Sigmoid colon (tissue), 7 donors: ENCODE results near the gene RCSD1. TPM values are rescaled to one million over a fixed set of nuclear protein-coding genes. Genes with fewer than 3 reads are reported as not detected.

ENCODE experiments used
- DNase-seq: peaks from one replicate; pipeline ENCODE4 v3.0.0-alpha.2; 2019
- H3K27ac ChIP-seq, 4 donors: fragments of 200-600 bp; sonication (generic); one replicate each; pipeline ENCODE4 v1.5.1; 2016 to 2019; ENCODE audit warnings: mild to moderate bottlenecking in 1 of 4
- H3K27me3 ChIP-seq, 3 donors: fragments of 200-600 bp; sonication (generic); one replicate each; pipeline ENCODE4 v1.5.1; 2019; ENCODE audit warnings: mild to moderate bottlenecking in 1 of 3
- H3K36me3 ChIP-seq, 4 donors: fragments of 200-600 bp; sonication (generic); one replicate each; pipeline ENCODE4 v1.5.1; 2016 to 2019
- H3K4me1 ChIP-seq, 4 donors: fragments of 200-600 bp; sonication (generic); one replicate each; pipeline ENCODE4 v1.5.1; 2017 to 2019
- H3K4me3 ChIP-seq, 4 donors: fragments of 200-600 bp; sonication (generic); one replicate each; pipeline ENCODE4 v1.5.1; 2017 to 2019; ENCODE audit warnings: mild to moderate bottlenecking in 2 of 4, moderate library complexity in 1 of 4
- H3K9me3 ChIP-seq, 4 donors: fragments of 200-600 bp in 3 of 4; sonication (generic) in 3 of 4; one replicate each; pipeline versions ENCODE4 v1.5.1 to v1.6.1; 2013 to 2019
- CTCF ChIP-seq, 4 experiments: fragments of 450-650 bp in 3 of 4; fragments of 200-600 bp in 1 of 4; IDR thresholded peaks; one replicate each; pipeline ENCODE4 v1.5.1; 2016 to 2019; ENCODE audit warnings: antibody characterized with exemption in 4 of 4, mild to moderate bottlenecking in 3 of 4, moderate library complexity in 2 of 4
- EP300 ChIP-seq, 4 donors: sonication (generic); formaldehyde crosslinking; IDR thresholded peaks; one replicate each; pipeline ENCODE4 v1.6.1; 2017; ENCODE audit warnings: antibody characterized with exemption in 4 of 4
- POLR2A ChIP-seq, 2 donors: fragments of 450-650 bp; IDR thresholded peaks; one replicate each; pipeline ENCODE4 v1.6.1; 2016; ENCODE audit warnings: antibody characterized with exemption in 2 of 2, mild to moderate bottlenecking in 2 of 2, moderate library complexity in 2 of 2
- POLR2AphosphoS5 ChIP-seq, 4 donors: sonication (generic); formaldehyde crosslinking; IDR thresholded peaks; one replicate each; pipeline ENCODE4 v1.6.1; 2017; ENCODE audit warnings: antibody characterized with exemption in 4 of 4
- WGBS, 2 donors: extraction: QIAGEN DNeasy Blood & Tissue Kit; methylation state at CpG; one replicate each; pipeline ENCODE4 v1.1.7; 2013; 5-methylcytosine and 5-hydroxymethylcytosine counted together
- intact Hi-C: fragments of 100-400 bp; cut with DNase I; formaldehyde crosslinking; loops from one replicate; pipeline ENCODE4 v1.15.1; 2023
- polyA plus RNA-seq, 3 donors: library from polyadenylated mRNA; stranded (reverse); fragments of 200-250 nt; gene quantifications; one replicate each; pipeline ENCODE4 v1.2.3, GENCODE V29; 2013
- total RNA-seq, 4 donors: library from RNA; depleted of rRNA; stranded (reverse); fragments of >200 nt; gene quantifications; one replicate each; pipeline ENCODE4 v1.1.0, GENCODE V29; 2016
- donor health status: healthy with polysubstance abuse.
- donor health status: Bipolar disorder and iron deficiency.
- donor health status: healthy.

RCSD1 gene
- total and polyA plus RNA-seq, 7 donors: 7.8 to 52.9 (median 9.7) TPM

GRCh38 chr1:167650269-167651160 is 20.5 kb downstream of the RCSD1 start:
- H3K4me1 ChIP-seq: peaks cover 0 to 14% (median 7%) of the 10 kb centered on the region in 4 donors
- no peaks in the 10 kb centered on the region for H3K9me3 ChIP-seq
- H3K27me3 ChIP-seq: no peaks in the 10 kb centered on the region
- H3K36me3 ChIP-seq: no peaks in the 10 kb centered on the region
- WGBS, 2 donors: 64 to 83% methylated on average over 16 of the region's 16 CpGs
- no peak overlapping the region for H3K4me3 ChIP-seq
- TF ChIP-seq EP300 (IDR thresholded peaks at IDR 0.05) (no peak), POLR2A (IDR thresholded peaks at IDR 0.05) (no peak)
- intact Hi-C loops: no loop called here
- no peak for DNase-seq
- peak overlapping the region in 1 of 4 donors; percentile 52 for H3K27ac ChIP-seq

GRCh38 chr1:167651161-167651693 is 21.2 kb downstream of the RCSD1 start:
- H3K27me3 ChIP-seq: no peaks in the 10 kb centered on the region
- H3K27ac ChIP-seq: no peak overlapping the region
- H3K36me3 ChIP-seq: no peaks in the 10 kb centered on the region
- no peak for DNase-seq
- no peaks in the 10 kb centered on the region for H3K9me3 ChIP-seq
- intact Hi-C loops: no loop called here
- no peak for TF ChIP-seq CTCF (IDR thresholded peaks at IDR 0.05)
- no peak for TF ChIP-seq POLR2A (IDR thresholded peaks at IDR 0.05)
- no peak for TF ChIP-seq POLR2AphosphoS5 (IDR thresholded peaks at IDR 0.05)
- TF ChIP-seq EP300 (IDR thresholded peaks at IDR 0.05): no peak
- H3K4me1 ChIP-seq: peaks cover 0 to 13% (median 5%) of the 10 kb centered on the region in 4 donors
- WGBS, 2 donors: 65 to 67% methylated on average over 7 of the region's 7 CpGs
- no peak overlapping the region for H3K4me3 ChIP-seq

- intact Hi-C loops: no loop called here
- Histone ChIP-seq H3K27me3 (no peaks in the 10 kb centered on the region), H3K4me3 (no peak overlapping the region), H3K36me3 (no peaks in the 10 kb centered on the region), H3K4me1 (peaks cover 0 to 18% (median 16%) of the 10 kb centered on the region in 4 donors), H3K9me3 (no peaks in the 10 kb centered on the region), H3K27ac (peak overlapping the region in 1 of 4 donors; percentile 18)
- 60 to 75% methylated on average over 7 of the region's 7 CpGs for WGBS, 2 donors
- TF ChIP-seq CTCF (IDR thresholded peaks at IDR 0.05) (no peak), POLR2AphosphoS5 (IDR thresholded peaks at IDR 0.05) (no peak), POLR2A (IDR thresholded peaks at IDR 0.05) (no peak), EP300 (IDR thresholded peaks at IDR 0.05) (no peak)
- no peak for DNase-seq
Observed at GRCh38 chr1:167654975-167655575, 25.0 kb downstream of the RCSD1 start.

GRCh38 chr1:167656657-167657056 is 26.6 kb downstream of the RCSD1 start:
- intact Hi-C loops: no loop called here
- no peaks in the 10 kb centered on the region for H3K9me3 ChIP-seq
- H3K27me3 ChIP-seq: no peaks in the 10 kb centered on the region
- H3K27ac ChIP-seq: no peak overlapping the region
- TF ChIP-seq EP300 (IDR thresholded peaks at IDR 0.05) (no peak), POLR2A (IDR thresholded peaks at IDR 0.05) (no peak), CTCF (IDR thresholded peaks at IDR 0.05) (no peak), POLR2AphosphoS5 (IDR thresholded peaks at IDR 0.05) (no peak)
- no peaks in the 10 kb centered on the region for H3K36me3 ChIP-seq
- DNase-seq: no peak
- 92 to 97% methylated on average over 2 of the region's 2 CpGs for WGBS, 2 donors
- peaks cover 0 to 28% (median 24%) of the 10 kb centered on the region in 4 donors for H3K4me1 ChIP-seq
- H3K4me3 ChIP-seq: no peak overlapping the region
